Vagina (tissue), 2 donors: ENCODE data around the gene SLC22A31. TPM values are rescaled to one million over a fixed set of nuclear protein-coding genes. Genes with fewer than 3 reads are reported as not detected.

Experiments used
- DNase-seq, 2 donors: peaks; one replicate each; pipeline ENCODE4 v3.0.0-alpha.2; 2017; ENCODE audit errors: extremely low spot score in 2 of 2
- H3K27ac ChIP-seq: fragments of 200-600 bp; sonication (generic); one replicate; pipeline ENCODE4 v1.5.1; 2019
- H3K27me3 ChIP-seq: fragments of 200-600 bp; sonication (generic); one replicate; pipeline ENCODE4 v1.5.1; 2019
- H3K36me3 ChIP-seq, 2 donors: fragments of 200-600 bp; sonication (generic); one replicate each; pipeline ENCODE4 v1.5.1; 2017 to 2019
- H3K4me1 ChIP-seq: fragments of 200-600 bp; sonication (generic); one replicate; pipeline ENCODE4 v1.5.1; 2019
- H3K4me3 ChIP-seq, 2 donors: fragments of 200-600 bp; sonication (generic); 1 replicate in 1 of 2; 2 replicates in 1 of 2; pipeline ENCODE4 v1.5.1; 2016 to 2019
- H3K9me3 ChIP-seq: fragments of 200-600 bp; sonication (generic); one replicate; pipeline ENCODE4 v1.5.1; 2019
- CTCF ChIP-seq, 3 experiments: fragments of 450-650 bp in 2 of 3; fragments of 200-600 bp in 1 of 3; sonication (generic) in 1 of 3; IDR thresholded peaks; one replicate each; pipeline ENCODE4 v1.5.1; 2017 to 2019; ENCODE audit warnings: antibody characterized with exemption in 3 of 3, mild to moderate bottlenecking in 2 of 3, moderate library complexity in 2 of 3
- POLR2A ChIP-seq, 2 donors: fragments of 450-650 bp; IDR thresholded peaks; one replicate each; pipeline ENCODE4 v1.6.1; 2017; ENCODE audit warnings: antibody characterized with exemption in 2 of 2, mild to moderate bottlenecking in 2 of 2, moderate library complexity in 2 of 2
- POLR2AphosphoS5 ChIP-seq, 2 donors: sonication (generic); formaldehyde crosslinking; IDR thresholded peaks; one replicate each; pipeline ENCODE4 v1.9.0; 2017; ENCODE audit warnings: antibody characterized with exemption in 2 of 2, mild to moderate bottlenecking in 2 of 2, low read depth in 1 of 2; ENCODE audit not compliant: insufficient read depth in 1 of 2
- intact Hi-C: fragments of 100-400 bp; cut with DNase I; formaldehyde crosslinking; loops from one replicate; pipeline ENCODE4 v1.15.1; 2023
- total RNA-seq: library from RNA; depleted of rRNA; stranded (reverse); fragments of >200 nt; gene quantifications from one replicate; pipeline ENCODE4 v1.2.3, GENCODE V29; 2016

The SLC22A31 gene
- total RNA-seq, 1 donor from 2014 or later: not detected

- peaks cover 18% of the 10 kb centered on the region for H3K4me1 ChIP-seq
- TF ChIP-seq POLR2AphosphoS5 (IDR thresholded peaks at IDR 0.05; ENCODE audit: insufficient read depth in 1 of 2, low read depth in 1 of 2) (no peak), POLR2A (IDR thresholded peaks at IDR 0.05) (no peak), CTCF (IDR thresholded peaks at IDR 0.05) (no peak)
- no peak overlapping the region for H3K27ac ChIP-seq
- H3K9me3 ChIP-seq: no peaks in the 10 kb centered on the region
- H3K27me3 ChIP-seq: no peaks in the 10 kb centered on the region
- H3K36me3 ChIP-seq: peaks cover 0 to 35% of the 10 kb centered on the region in 2 donors
- H3K4me3 ChIP-seq: no peak overlapping the region
- intact Hi-C loops: no loop called here
- no peak for DNase-seq
Observed at GRCh38 chr16:89150090-89150835, 50.1 kb downstream of the SLC22A31 start.

GRCh38 chr16:89149386-89149785 is 51.0 kb downstream of the SLC22A31 start:
- DNase-seq: no peak
- Histone ChIP-seq H3K9me3 (no peaks in the 10 kb centered on the region), H3K4me1 (peaks cover 9% of the 10 kb centered on the region), H3K36me3 (peaks cover 0 to 40% of the 10 kb centered on the region in 2 donors), H3K27ac (no peak overlapping the region), H3K4me3 (no peak overlapping the region), H3K27me3 (no peaks in the 10 kb centered on the region)
- intact Hi-C loops: no loop called here
- no peak for TF ChIP-seq POLR2A (IDR thresholded peaks at IDR 0.05)
- no peak for TF ChIP-seq POLR2AphosphoS5 (IDR thresholded peaks at IDR 0.05; ENCODE audit: insufficient read depth in 1 of 2, low read depth in 1 of 2)
- no peak for TF ChIP-seq CTCF (IDR thresholded peaks at IDR 0.05)

GRCh38 chr16:89147085-89147817 is 53.1 kb downstream of the SLC22A31 start:
- DNase-seq: no peak
- intact Hi-C loops: no loop called here

GRCh38 chr16:89146211-89147005 is 53.9 kb downstream of the SLC22A31 start:
- Histone ChIP-seq H3K9me3 (no peaks in the 10 kb centered on the region), H3K27ac (no peak overlapping the region), H3K36me3 (peaks cover 0 to 41% of the 10 kb centered on the region in 2 donors), H3K4me1 (no peaks in the 10 kb centered on the region), H3K27me3 (no peaks in the 10 kb centered on the region), H3K4me3 (no peak overlapping the region)
- intact Hi-C loops: no loop called here
- no peak for DNase-seq
- TF ChIP-seq POLR2AphosphoS5 (IDR thresholded peaks at IDR 0.05; ENCODE audit: insufficient read depth in 1 of 2, low read depth in 1 of 2) (no peak), CTCF (IDR thresholded peaks at IDR 0.05) (no peak), POLR2A (IDR thresholded peaks at IDR 0.05) (no peak)

More at GRCh38 chr16:89147085-89147817, 53.1 kb downstream of the SLC22A31 start:
- Histone ChIP-seq H3K4me1 (no peaks in the 10 kb centered on the region), H3K27ac (no peak overlapping the region), H3K27me3 (no peaks in the 10 kb centered on the region), H3K9me3 (no peaks in the 10 kb centered on the region), H3K4me3 (no peak overlapping the region), H3K36me3 (peaks cover 0 to 40% of the 10 kb centered on the region in 2 donors)
- TF ChIP-seq CTCF (IDR thresholded peaks at IDR 0.05) (no peak), POLR2AphosphoS5 (IDR thresholded peaks at IDR 0.05; ENCODE audit: insufficient read depth in 1 of 2, low read depth in 1 of 2) (no peak), POLR2A (IDR thresholded peaks at IDR 0.05) (no peak)

Other genes starting within 250 kb of the SLC22A31 start
- gene CBFA2T3, start 223.3 kb downstream of the SLC22A31 start, total RNA-seq: 2.7 TPM
- 23.3 TPM for gene ACSF3, start 106.7 kb downstream of the SLC22A31 start, total RNA-seq
- gene CDH15, start 28.8 kb downstream of the SLC22A31 start, total RNA-seq: not detected
- 6.6 TPM for gene ZNF778, start 17.2 kb upstream of the SLC22A31 start, total RNA-seq